HG02981 (cell line): ENCODE results near the gene SAXO2.
"Not testable (repeated sequence)": the region's sequence is repeated elsewhere in the genome, so short reads cannot be mapped to it uniquely, and the experiment has no call there.

ENCODE experiments used
- ATAC-seq: cut with Tn5 transposase; IDR thresholded peaks from one replicate; pipeline ENCODE4 v1.9.1; 2021; ENCODE audit warnings: mild to moderate bottlenecking, moderate library complexity; ENCODE audit not compliant: unreplicated experiment

SAXO2 gene

DNA sequence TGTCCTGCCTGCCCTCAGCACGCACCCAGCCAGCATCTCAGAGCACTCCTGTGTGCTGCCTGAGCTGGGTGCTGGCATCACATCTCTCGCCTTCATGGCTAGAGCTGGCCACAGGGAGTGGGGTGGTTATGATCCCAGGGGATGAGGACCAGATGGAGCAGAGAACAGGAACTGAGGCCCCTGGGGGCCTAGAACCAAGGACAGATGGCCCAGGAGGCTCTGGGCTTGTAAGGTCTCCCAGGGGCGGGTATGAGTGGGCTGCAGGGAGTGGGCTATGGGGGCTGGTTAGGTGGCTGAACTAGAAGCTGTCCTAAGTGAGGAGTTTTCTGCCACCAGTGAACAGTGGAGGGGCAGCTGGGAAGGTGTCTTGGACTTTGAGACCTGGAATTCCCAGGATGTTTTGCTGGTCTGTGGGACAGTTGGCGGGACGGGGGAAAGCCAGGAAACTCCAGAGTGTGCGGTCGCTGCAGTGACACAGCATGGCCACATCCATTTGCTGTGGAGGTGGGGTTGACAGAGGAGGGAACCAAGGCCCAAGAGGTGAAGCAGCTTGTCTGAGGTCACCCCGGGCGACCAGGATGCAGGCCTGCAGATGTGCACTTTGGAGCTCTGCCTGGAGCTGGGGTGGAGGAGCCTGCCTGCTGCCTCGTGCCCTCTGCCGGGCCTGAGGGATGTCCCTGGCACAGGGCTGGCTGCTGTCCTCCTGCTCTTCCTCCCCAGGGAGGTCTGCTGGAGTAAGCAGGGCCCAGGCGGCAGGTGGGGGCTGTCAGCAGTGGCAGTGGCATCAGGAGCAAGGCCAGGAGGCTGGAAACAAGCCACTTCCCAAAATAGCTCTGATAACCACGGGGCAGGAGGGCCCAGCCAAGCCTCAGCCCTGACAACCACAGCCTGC is 70.3 kb downstream of the SAXO2 start:
- not testable (repeated sequence) for ATAC-seq

DNA sequence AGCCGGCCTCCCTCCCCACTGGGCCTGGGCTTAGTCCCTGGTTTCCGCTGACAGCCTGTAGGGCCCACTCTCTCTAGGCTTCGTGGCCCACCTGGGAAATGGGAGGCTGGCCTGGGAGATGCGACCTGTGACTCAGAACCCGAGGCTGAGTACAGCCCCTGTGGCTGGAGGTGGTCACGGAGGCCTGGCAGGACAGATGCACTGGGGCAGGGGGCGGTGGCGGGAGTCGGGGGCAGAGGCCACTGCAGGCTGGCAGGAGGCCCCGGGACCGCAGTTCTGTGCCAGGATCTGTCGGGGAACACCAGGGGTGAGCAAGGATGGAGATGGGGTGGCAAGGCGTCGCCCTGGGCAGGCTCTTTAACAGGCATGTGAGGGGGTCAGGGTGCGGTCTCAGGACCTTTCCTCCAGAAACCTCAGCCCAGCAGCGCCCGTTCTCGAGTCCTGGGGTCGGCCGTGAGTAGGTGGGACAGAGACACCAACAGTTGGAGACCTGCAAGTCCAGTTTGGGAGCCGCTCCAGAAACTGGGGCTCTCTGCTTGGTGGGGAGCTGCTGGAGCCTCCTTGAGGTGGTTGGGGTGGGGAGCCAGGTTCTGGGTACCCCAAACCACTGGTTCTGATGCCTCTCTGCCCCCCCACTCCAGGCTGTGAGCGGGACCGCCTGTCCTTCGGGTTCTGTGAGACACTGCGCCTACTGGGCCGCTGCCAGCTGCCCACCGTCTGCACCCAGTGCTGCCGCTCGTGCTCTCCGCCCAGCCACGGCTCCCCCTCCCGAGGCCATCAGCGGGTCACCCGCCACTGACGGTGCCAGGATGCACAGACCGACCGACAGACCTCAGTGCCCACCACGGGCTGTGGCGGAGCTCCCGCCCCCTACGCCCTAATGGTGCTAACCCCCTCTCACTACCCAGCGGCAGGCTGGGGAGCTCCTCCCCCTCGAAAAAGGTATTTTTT is 71.3 kb downstream of the SAXO2 start:
- ATAC-seq: not testable (repeated sequence)
